Measurements from ENCODE around the gene PACRG.

DNA sequence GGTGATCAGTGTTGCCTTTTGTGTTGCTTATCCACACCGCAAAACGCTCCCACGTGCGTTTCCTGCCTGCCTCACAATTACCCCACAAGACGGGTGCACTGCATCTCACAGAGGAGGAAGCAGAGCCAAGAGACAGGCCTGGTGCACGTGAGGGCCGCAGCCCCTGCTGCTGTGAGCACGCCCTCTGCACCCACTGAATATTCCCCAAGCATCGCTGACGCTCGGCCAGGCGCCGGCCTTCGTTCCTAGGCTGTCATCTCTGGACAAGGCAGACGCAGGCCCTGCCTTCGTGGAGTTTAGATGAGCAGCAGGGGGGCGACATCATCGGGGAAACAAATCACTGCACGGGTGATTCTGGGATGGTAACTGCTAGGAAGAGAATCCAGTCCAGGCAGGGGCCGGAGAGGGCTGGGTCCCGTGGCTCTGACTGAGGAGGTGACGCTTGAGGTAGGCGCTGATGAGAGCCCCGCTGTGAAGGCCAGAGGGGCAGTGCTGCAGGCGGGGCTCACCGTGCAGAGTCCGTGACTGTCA lies 524.4 kb downstream of the PACRG start:
- TF ChIP-seq POLR2A (IDR thresholded peaks at IDR 0.05; ENCODE audit: low read length): no peak
- no peak for TF ChIP-seq GATA1 (IDR thresholded peaks at IDR 0.05; ENCODE audit: low read depth, low read length)
